PC-3 (cell line): Measurements from ENCODE around the gene ABRACL. TPM values are rescaled to one million over a fixed set of nuclear protein-coding genes. Genes with fewer than 3 reads are reported as not detected.

Experiments used
- ATAC-seq: fragments of 200-7000 bp; cut with Tn5 transposase; 2 replicates; pipeline ENCODE4 v1.9.1; 2020; ENCODE audit warnings: mild to moderate bottlenecking, moderate library complexity
- BruUV-seq: library from RNA; stranded (reverse); fragments of 400-500 nt; replicated peaks from 2 replicates; lab custom pipeline; 2021; lab: Mats Ljungman, UMichigan
- CTCF ChIA-PET: fragments of 300-600 bp; sonication (Branson Sonifier 250); formaldehyde crosslinking; loops from one replicate; lab custom pipeline; 2022; ENCODE audit warnings: antibody characterized with exemption; lab: Charles Lee
- POLR2A ChIA-PET: fragments of 300-600 bp; sonication (Branson Sonifier 250); formaldehyde crosslinking; loops from one replicate; lab custom pipeline; 2022; ENCODE audit warnings: antibody characterized with exemption; ENCODE audit not compliant: unreplicated experiment; lab: Charles Lee
- DNase-seq: peaks from one replicate; pipeline ENCODE4 v3.0.0-alpha.2; 2015
- H2AFZ ChIP-seq: fragments of 300-600 bp; sonication (generic); 2 replicates; pipeline ENCODE4 v1.6.0; 2016; ENCODE audit warnings: antibody characterized with exemption, low read length
- H3F3A ChIP-seq: fragments of 300-600 bp; sonication (generic); one replicate; pipeline ENCODE4 v1.6.0; 2017; ENCODE audit warnings: antibody characterized with exemption, low read length, control low read depth, mild to moderate bottlenecking; ENCODE audit not compliant: unreplicated experiment
- H3K27ac ChIP-seq: fragments of 300-600 bp; sonication (generic); 2 replicates; pipeline ENCODE4 v1.5.1; 2016; ENCODE audit warnings: mild to moderate bottlenecking, low read length
- H3K27me3 ChIP-seq: fragments of 300-600 bp; sonication (generic); 2 replicates; pipeline ENCODE4 v1.6.1; 2016; ENCODE audit warnings: low read length, mixed read lengths
- H3K36me3 ChIP-seq: fragments of 300-600 bp; sonication (generic); 2 replicates; pipeline ENCODE4 v1.6.1; 2016; ENCODE audit warnings: low read depth, mixed run types, low read length, mixed read lengths
- H3K4me1 ChIP-seq: fragments of 300-600 bp; sonication (generic); 2 replicates; pipeline ENCODE4 v1.5.1; 2016; ENCODE audit warnings: low read length; ENCODE audit not compliant: insufficient read depth
- H3K4me2 ChIP-seq: fragments of 300-600 bp; sonication (generic); 2 replicates; pipeline ENCODE4 v1.6.0; 2016; ENCODE audit warnings: low read length
- H3K4me3 ChIP-seq: fragments of 300-600 bp; sonication (generic); 2 replicates; pipeline ENCODE4 v1.5.1; 2016; ENCODE audit warnings: mild to moderate bottlenecking, low read length, mixed read lengths
- H3K79me2 ChIP-seq: fragments of 300-600 bp; sonication (generic); 2 replicates; pipeline ENCODE4 v1.6.1; 2017; ENCODE audit warnings: low read length, mixed read lengths
- H3K9ac ChIP-seq: fragments of 300-600 bp; sonication (generic); 2 replicates; pipeline ENCODE4 v1.6.0; 2016; ENCODE audit warnings: mild to moderate bottlenecking, low read length
- H3K9me2 ChIP-seq: fragments of 300-600 bp; sonication (generic); replicated peaks from 2 replicates; pipeline ENCODE4 v1.6.1; 2016; ENCODE audit warnings: mixed run types, low read length, mixed read lengths
- H3K9me3 ChIP-seq: fragments of 300-600 bp; sonication (generic); 2 replicates; pipeline ENCODE4 v1.6.1; 2016; ENCODE audit warnings: low read length, mixed read lengths
- H4K20me1 ChIP-seq: fragments of 300-600 bp; sonication (generic); 2 replicates; pipeline ENCODE4 v1.6.1; 2016; ENCODE audit warnings: low read length, mixed read lengths
- EZH2 ChIP-seq: fragments of 300-600 bp; sonication (generic); IDR thresholded peaks from one replicate; pipeline ENCODE4 v1.6.1; 2017; ENCODE audit warnings: antibody characterized with exemption, mild to moderate bottlenecking, low read length; ENCODE audit not compliant: unreplicated experiment
- EZH2phosphoT487 ChIP-seq: fragments of 300-600 bp; sonication (generic); IDR thresholded peaks from 2 replicates; pipeline ENCODE4 v1.6.1; 2018; ENCODE audit warnings: mild to moderate bottlenecking, antibody characterized with exemption, low read length, borderline replicate concordance
- intact Hi-C: fragments of 100-400 bp; cut with micrococcal nuclease; formaldehyde crosslinking; loops from 2 replicates; pipeline ENCODE4 v1.9.0; 2023
- total RNA-seq: library from RNA; depleted of rRNA; stranded (reverse); fragments of >200 nt; gene quantifications from 2 replicates; pipeline ENCODE4 v1.2.3, GENCODE V29; 2014
- TF ChIP-seq, protein P1 (sequence below): fragments of 300-600 bp; sonication (generic); conservative IDR thresholded peaks from 2 replicates; pipeline ENCODE4 v1.5.1; 2017; ENCODE audit warnings: antibody characterized with exemption, low read depth, mild to moderate bottlenecking, low read length

ABRACL gene
- total RNA-seq, 1 experiment from 2014 or later, result 35.8 TPM

DNA sequence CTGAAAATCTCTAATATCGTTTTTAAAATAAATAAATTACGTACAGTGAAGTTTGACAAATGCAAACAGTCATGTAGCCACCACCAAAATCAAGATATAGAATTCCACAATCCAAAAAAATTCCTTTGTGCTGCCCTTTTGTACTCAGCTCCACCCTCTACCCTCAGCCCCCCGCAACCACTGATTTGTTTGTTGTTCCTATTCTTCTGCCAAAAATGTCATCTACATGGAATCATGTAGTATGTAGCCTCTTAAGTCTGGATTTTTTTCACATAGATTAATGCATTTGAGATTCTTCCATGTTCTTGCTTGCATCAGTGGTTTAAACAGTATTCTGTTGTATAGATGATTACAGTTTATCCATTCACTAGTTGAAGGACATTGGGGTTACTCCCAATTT lies 32.0 kb upstream of the ABRACL start:
- intact Hi-C loops, result no loop called here
- H3K9me3 ChIP-seq, result no peaks in the 10 kb centered on the region
- no peaks in the 10 kb centered on the region for H3K79me2 ChIP-seq
- H3K9me2 ChIP-seq, result no peaks in the 10 kb centered on the region
- H3K4me2 ChIP-seq, result no peak overlapping the region
- H3K9ac ChIP-seq, result no peak overlapping the region
- no peaks in the 10 kb centered on the region for H3K27me3 ChIP-seq
- no peak overlapping the region for H3K27ac ChIP-seq
- BruUV-seq, result no TSS peak
- H3K4me1 ChIP-seq, result peaks cover 9% of the 10 kb centered on the region
- CTCF ChIA-PET, result interaction anchor here (0.6 kb wide), 1 partner anchor 408 kb away, joined by 3 read pairs; no protein-coding TSS in a partner anchor
- DNase-seq (no peak), ATAC-seq (no peak)
- TF ChIP-seq EZH2 (no peak), EZH2phosphoT487 (no peak)
- TF ChIP-seq, protein P1, sequence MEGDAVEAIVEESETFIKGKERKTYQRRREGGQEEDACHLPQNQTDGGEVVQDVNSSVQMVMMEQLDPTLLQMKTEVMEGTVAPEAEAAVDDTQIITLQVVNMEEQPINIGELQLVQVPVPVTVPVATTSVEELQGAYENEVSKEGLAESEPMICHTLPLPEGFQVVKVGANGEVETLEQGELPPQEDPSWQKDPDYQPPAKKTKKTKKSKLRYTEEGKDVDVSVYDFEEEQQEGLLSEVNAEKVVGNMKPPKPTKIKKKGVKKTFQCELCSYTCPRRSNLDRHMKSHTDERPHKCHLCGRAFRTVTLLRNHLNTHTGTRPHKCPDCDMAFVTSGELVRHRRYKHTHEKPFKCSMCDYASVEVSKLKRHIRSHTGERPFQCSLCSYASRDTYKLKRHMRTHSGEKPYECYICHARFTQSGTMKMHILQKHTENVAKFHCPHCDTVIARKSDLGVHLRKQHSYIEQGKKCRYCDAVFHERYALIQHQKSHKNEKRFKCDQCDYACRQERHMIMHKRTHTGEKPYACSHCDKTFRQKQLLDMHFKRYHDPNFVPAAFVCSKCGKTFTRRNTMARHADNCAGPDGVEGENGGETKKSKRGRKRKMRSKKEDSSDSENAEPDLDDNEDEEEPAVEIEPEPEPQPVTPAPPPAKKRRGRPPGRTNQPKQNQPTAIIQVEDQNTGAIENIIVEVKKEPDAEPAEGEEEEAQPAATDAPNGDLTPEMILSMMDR, result no peak
- H4K20me1 ChIP-seq, result no peaks in the 10 kb centered on the region
- H2AFZ ChIP-seq, result no peak overlapping the region
- H3F3A ChIP-seq, result no peaks in the 10 kb centered on the region
- POLR2A ChIA-PET, result no interaction called here
- no peaks in the 10 kb centered on the region for H3K36me3 ChIP-seq
- no peak overlapping the region for H3K4me3 ChIP-seq

DNA sequence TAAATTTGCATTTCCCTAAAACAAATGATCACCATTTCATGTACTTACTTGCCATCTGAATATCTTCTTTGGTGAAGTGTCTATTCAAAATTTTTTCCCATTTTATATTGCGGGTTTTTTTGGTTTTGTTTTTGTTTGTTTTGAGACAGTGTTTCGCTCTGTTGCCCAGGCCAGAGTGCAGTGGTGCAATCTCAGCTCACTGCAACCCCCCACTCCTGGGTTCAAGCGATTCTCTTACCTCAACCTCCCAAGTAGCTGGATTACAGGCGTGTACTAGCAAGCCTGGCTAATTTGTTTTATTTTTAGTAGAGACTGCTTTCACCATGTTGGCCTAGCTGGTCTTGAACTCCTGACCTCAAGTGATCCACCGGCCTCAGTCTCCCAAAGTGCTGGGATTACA lies 31.4 kb upstream of the ABRACL start:
- Histone ChIP-seq H3K79me2 (no peaks in the 10 kb centered on the region), H3K4me2 (no peak overlapping the region), H3K9me3 (no peaks in the 10 kb centered on the region), H2AFZ (no peak overlapping the region), H3F3A (no peaks in the 10 kb centered on the region), H3K9me2 (no peaks in the 10 kb centered on the region), H4K20me1 (no peaks in the 10 kb centered on the region), H3K4me1 (peaks cover 9% of the 10 kb centered on the region), H3K4me3 (no peak overlapping the region), H3K27me3 (no peaks in the 10 kb centered on the region), H3K36me3 (no peaks in the 10 kb centered on the region), H3K9ac (no peak overlapping the region), H3K27ac (no peak overlapping the region)
- ATAC-seq (no peak), DNase-seq (no peak)
- intact Hi-C loops, result no loop called here
- ChIA-PET CTCF (no interaction called here), POLR2A (no interaction called here)
- no peak for TF ChIP-seq EZH2phosphoT487
- TF ChIP-seq, protein P1, result no peak
- TF ChIP-seq EZH2, result no peak
- BruUV-seq, result no TSS peak

DNA sequence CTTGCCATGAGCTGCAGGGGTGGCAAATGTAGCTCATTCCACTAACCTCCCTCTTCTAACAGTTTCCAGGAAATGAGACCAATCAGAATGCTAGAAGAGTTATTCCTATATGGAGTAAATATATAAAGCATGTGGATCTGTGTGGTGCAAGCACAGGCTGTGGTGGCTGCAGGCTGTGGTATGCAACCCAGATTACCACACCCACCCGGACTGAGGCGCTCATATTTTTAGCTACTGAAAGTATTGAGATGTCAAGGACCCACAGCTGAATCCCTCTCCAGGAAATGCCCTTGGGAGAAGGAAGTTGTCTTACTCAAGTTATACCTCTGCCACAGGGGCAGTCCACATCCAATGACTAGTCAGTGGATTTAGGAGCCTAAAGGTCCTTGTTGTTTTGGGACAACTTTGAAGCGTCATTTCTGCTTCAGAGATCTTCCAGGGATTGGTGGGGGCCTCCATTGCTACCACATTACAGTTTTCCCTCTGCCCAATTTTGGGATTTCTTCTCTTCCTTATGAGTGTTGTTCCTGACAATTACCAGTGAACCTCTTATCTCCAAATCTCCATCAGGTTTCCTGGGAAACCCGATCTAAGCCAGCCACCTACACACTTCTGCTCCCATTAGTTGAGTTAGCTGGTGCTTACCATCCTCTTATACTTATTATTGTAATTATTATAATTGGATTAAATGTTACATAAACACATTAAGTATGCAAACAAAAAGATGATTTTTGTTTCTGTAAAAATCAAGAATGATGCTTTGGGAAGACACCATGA lies 28.4 kb upstream of the ABRACL start:
- TF ChIP-seq EZH2phosphoT487 (no peak), EZH2 (no peak)
- TF ChIP-seq, protein P1, result no peak
- DNase-seq (no peak), ATAC-seq (no peak)
- CTCF ChIA-PET, result no interaction called here
- Histone ChIP-seq H3K9me2 (no peaks in the 10 kb centered on the region), H3F3A (no peaks in the 10 kb centered on the region), H3K9ac (no peak overlapping the region), H4K20me1 (no peaks in the 10 kb centered on the region), H3K4me2 (no peak overlapping the region), H3K79me2 (no peaks in the 10 kb centered on the region), H3K4me1 (no peaks in the 10 kb centered on the region), H3K27ac (no peak overlapping the region), H3K9me3 (no peaks in the 10 kb centered on the region), H3K27me3 (no peaks in the 10 kb centered on the region), H2AFZ (no peak overlapping the region), H3K4me3 (no peak overlapping the region), H3K36me3 (no peaks in the 10 kb centered on the region)
- POLR2A ChIA-PET, result no interaction called here
- no TSS peak for BruUV-seq
- intact Hi-C loops, result no loop called here
